A549 (cell line): ENCODE results near the gene SYCE3. TPM values are rescaled to one million over a fixed set of nuclear protein-coding genes. Genes with fewer than 3 reads are reported as not detected.

Experiments used
- ATAC-seq, 2 experiments: fragments of 200-7000 bp in 1 of 2; fragments of >200 bp in 1 of 2; cut with Nextera tagmentation in 1 of 2; cut with Tn5 transposase in 1 of 2; 3 replicates each; pipeline versions ENCODE4 v1.8.0 to v1.9.1; 2018 to 2020; ENCODE audit warnings: mild to moderate bottlenecking in 1 of 2, moderate library complexity in 1 of 2
- CTCF ChIA-PET: fragments of 300-600 bp; sonication (Branson Sonifier 250); formaldehyde crosslinking; extraction: SDS; loops from one replicate; lab custom pipeline; 2021; ENCODE audit warnings: antibody characterized with exemption, inconsistent platforms; lab: Yijun Ruan, JAX
- POLR2A ChIA-PET: fragments of 350-600 bp; formaldehyde crosslinking; extraction: SDS; loops from one replicate; lab custom pipeline; 2021; ENCODE audit warnings: antibody characterized with exemption, inconsistent platforms; lab: Yijun Ruan, JAX
- DNase-seq, 2 experiments: peaks; one replicate each; pipeline versions ENCODE4 v3.0.0 to v3.0.0-alpha.2; 2011 to 2016; ENCODE audit warnings: low read depth in 1 of 2, low spot score in 1 of 2
- FAIRE-seq: peaks from 2 replicates; lab custom pipeline; 2011; peaks lifted over from hg19 to GRCh38; lab: Jason Lieb, UNC
- H3K27ac ChIP-seq, 2 experiments: fragments of >200 bp; sonication (Bioruptor Twin); formaldehyde crosslinking; 3 replicates each; pipeline ENCODE4 v1.5.1; 2016 to 2017
- H3K4me1 ChIP-seq: fragments of >200 bp; sonication (Bioruptor Twin); formaldehyde crosslinking; 3 replicates; pipeline ENCODE4 v1.6.1; 2016
- H3K4me2 ChIP-seq: fragments of >200 bp; sonication (Bioruptor Twin); formaldehyde crosslinking; 3 replicates; pipeline ENCODE4 v1.6.1; 2016
- H3K4me3 ChIP-seq: fragments of >200 bp; sonication (Bioruptor Twin); formaldehyde crosslinking; 3 replicates; pipeline ENCODE4 v1.5.1; 2016
- H3K9me3 ChIP-seq: fragments of >200 bp; sonication (Bioruptor Twin); formaldehyde crosslinking; 3 replicates; pipeline ENCODE4 v1.6.1; 2016
- CHD2 ChIP-seq: fragments of 150-350 bp; IDR thresholded peaks from 2 replicates; pipeline ENCODE4 v1.6.1; 2014; ENCODE audit warnings: low read length; ENCODE audit not compliant: partially characterized antibody
- ESRRA ChIP-seq: fragments of 150-350 bp; IDR thresholded peaks from 2 replicates; pipeline ENCODE4 v1.6.1; 2014; ENCODE audit warnings: mild to moderate bottlenecking, low read length, borderline replicate concordance
- FOSB ChIP-seq: fragments of 250-450 bp; sonication (Bioruptor Pico); IDR thresholded peaks from 2 replicates; pipeline ENCODE4 v1.5.0; 2020; ENCODE audit warnings: mild to moderate bottlenecking, moderate library complexity
- FOSL2 ChIP-seq, 2 experiments: fragments of 450-650 bp in 1 of 2; fragments of >200 bp in 1 of 2; sonication (Bioruptor Twin) in 1 of 2; formaldehyde crosslinking; IDR thresholded peaks; 2 replicates each; pipeline versions ENCODE4 v1.5.0 to v1.6.1; 2016 to 2020; ENCODE audit warnings: mild to moderate bottlenecking in 1 of 2, moderate library complexity in 1 of 2
- FOXS1 ChIP-seq: fragments of 250-450 bp; sonication (Bioruptor Pico); IDR thresholded peaks from 2 replicates; pipeline ENCODE4 v1.5.0; 2020; ENCODE audit warnings: mild to moderate bottlenecking, moderate library complexity
- HDAC2 ChIP-seq: fragments of 200-600 bp; sonication (generic); IDR thresholded peaks from 2 replicates; pipeline ENCODE4 v1.6.1; 2016
- HEYL ChIP-seq: fragments of 250-450 bp; sonication (Bioruptor Pico); IDR thresholded peaks from 2 replicates; pipeline ENCODE4 v1.8.0; 2021; ENCODE audit warnings: mild to moderate bottlenecking, moderate library complexity
- JUN ChIP-seq, 2 experiments: fragments of >200 bp; sonication (Bioruptor Twin); formaldehyde crosslinking; IDR thresholded peaks; 2 replicates in 1 of 2; 3 replicates in 1 of 2; pipeline ENCODE4 v1.6.1; 2016 to 2017
- JUNB ChIP-seq: fragments of >200 bp; sonication (Bioruptor Twin); formaldehyde crosslinking; IDR thresholded peaks from 2 replicates; pipeline ENCODE4 v1.6.1; 2016
- KDM1A ChIP-seq: fragments of 200-600 bp; sonication (generic); IDR thresholded peaks from 2 replicates; pipeline ENCODE4 v1.6.1; 2016; ENCODE audit warnings: low read depth, mild to moderate bottlenecking
- MAZ ChIP-seq: fragments of 150-350 bp; IDR thresholded peaks from 2 replicates; pipeline ENCODE4 v1.6.1; 2014; ENCODE audit warnings: antibody characterized with exemption, low read depth, low read length, borderline replicate concordance
- MYC ChIP-seq: IDR thresholded peaks from 2 replicates; pipeline ENCODE4 v1.6.1; 2012; ENCODE audit warnings: mild to moderate bottlenecking, inconsistent platforms, low read length, improper control_type of control experiment, borderline replicate concordance
- NPAS2 ChIP-seq: fragments of 250-450 bp; sonication (Bioruptor Pico); IDR thresholded peaks from 2 replicates; pipeline ENCODE4 v1.8.0; 2022; ENCODE audit warnings: mild to moderate bottlenecking, moderate library complexity, borderline replicate concordance
- RARB ChIP-seq: fragments of 250-450 bp; sonication (Bioruptor Pico); IDR thresholded peaks from 2 replicates; pipeline ENCODE4 v1.8.0; 2021; ENCODE audit warnings: mild to moderate bottlenecking, moderate library complexity
- RNF2 ChIP-seq: fragments of 200-600 bp; sonication (generic); IDR thresholded peaks from 2 replicates; pipeline ENCODE4 v1.6.1; 2016; ENCODE audit warnings: low read depth, mild to moderate bottlenecking, antibody characterized with exemption, moderate library complexity, borderline replicate concordance
- SREBF2 ChIP-seq: fragments of 450-650 bp; IDR thresholded peaks from 2 replicates; pipeline ENCODE4 v1.6.1; 2014; ENCODE audit warnings: mild to moderate bottlenecking, moderate library complexity
- ZC3H11A ChIP-seq: fragments of 450-650 bp; IDR thresholded peaks from 2 replicates; pipeline ENCODE4 v1.6.1; 2014; ENCODE audit warnings: antibody characterized with exemption, mild to moderate bottlenecking
- ZFP36 ChIP-seq: fragments of 450-650 bp; IDR thresholded peaks from 2 replicates; pipeline ENCODE4 v1.6.1; 2014; ENCODE audit warnings: borderline replicate concordance; ENCODE audit not compliant: partially characterized antibody
- ZNF302 ChIP-seq: fragments of 250-450 bp; sonication (Bioruptor Pico); IDR thresholded peaks from 2 replicates; pipeline ENCODE4 v1.9.0; 2021; ENCODE audit warnings: inconsistent platforms, mild to moderate bottlenecking, moderate library complexity
- ZSCAN20 ChIP-seq: fragments of 250-450 bp; sonication (Bioruptor Pico); IDR thresholded peaks from 2 replicates; pipeline ENCODE4 v1.8.0; 2022; ENCODE audit warnings: mild to moderate bottlenecking, moderate library complexity
- WGBS: methylation state at CpG from one replicate; pipeline ENCODE4 v1.1.6; 2017; ENCODE audit errors: missing lambda C conversion rate; 5-methylcytosine and 5-hydroxymethylcytosine counted together
- polyA plus RNA-seq, 4 experiments: library from polyadenylated mRNA; depleted of rRNA in 3 of 4; stranded (reverse); fragments of >200 nt; fragmentation: RNase III in 1 of 4; extraction: RNeasy Plus Mini Kit Qiagen cat#74134 plus additional on column Dnase treatment in 1 of 4; gene quantifications; 2 replicates in 3 of 4; 3 replicates in 1 of 4; pipeline ENCODE4 v1.2.3, GENCODE V29; 2011 to 2017
- TF ChIP-seq, protein P1 (sequence below): fragments of >200 bp; sonication (Bioruptor Twin); formaldehyde crosslinking; IDR thresholded peaks from 3 replicates; pipeline ENCODE4 v1.5.1; 2016
- TF ChIP-seq, protein P2 (sequence below): IDR thresholded peaks from 2 replicates; pipeline ENCODE4 v1.6.1; 2012
- TF ChIP-seq, protein P3 (sequence below): IDR thresholded peaks from 2 replicates; pipeline ENCODE4 v1.6.1; 2012; ENCODE audit warnings: low read depth, borderline replicate concordance
- TF ChIP-seq, protein P4 (sequence below): fragments of 250-450 bp; sonication (Bioruptor Pico); IDR thresholded peaks from 2 replicates; pipeline ENCODE4 v1.5.0; 2021; ENCODE audit warnings: mild to moderate bottlenecking, moderate library complexity, borderline replicate concordance
- TF ChIP-seq, protein P5 (sequence below): IDR thresholded peaks from 2 replicates; pipeline ENCODE4 v1.6.1; 2012

SYCE3 gene
- polyA plus RNA-seq, 2 of the 4 experiments (the other 2 are of a cell fraction): 0.45 to 0.59 TPM

DNA sequence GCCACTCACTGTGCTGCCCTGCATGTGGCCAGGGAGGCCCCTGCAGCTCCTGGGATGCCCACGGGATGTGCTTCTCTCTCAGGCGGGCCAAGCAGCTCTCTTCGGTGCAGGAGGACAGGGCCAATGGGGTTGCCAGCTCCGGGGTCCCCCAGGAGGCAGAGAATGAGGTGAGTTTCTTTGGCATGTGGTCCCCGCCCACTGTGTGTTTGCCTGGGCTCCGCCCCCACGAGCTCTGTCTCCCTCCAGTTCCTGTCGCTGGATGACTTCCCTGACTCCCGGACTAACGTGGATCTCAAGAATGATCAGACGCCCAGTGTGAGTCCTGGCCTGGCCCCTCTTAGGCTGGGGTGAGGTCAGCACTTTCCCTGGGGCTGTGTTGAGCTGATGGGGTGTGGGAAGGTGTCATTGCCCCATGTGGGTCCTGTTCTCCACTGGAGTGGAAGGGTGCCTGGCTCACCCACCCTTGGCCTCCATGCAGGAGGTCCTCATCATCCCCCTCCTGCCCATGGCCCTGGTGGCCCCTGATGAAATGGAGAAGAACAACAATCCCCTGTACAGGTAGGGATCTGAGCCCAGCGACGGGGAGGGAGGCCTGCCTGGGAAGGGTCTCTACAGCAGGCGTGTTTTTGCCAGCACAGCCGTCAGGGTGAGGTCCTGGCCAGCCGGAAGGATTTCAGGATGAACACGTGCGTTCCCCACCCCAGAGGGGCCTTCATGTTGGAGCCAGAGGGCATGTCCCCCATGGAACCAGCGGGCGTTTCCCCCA is 45.0 kb downstream of the SYCE3 start:
- WGBS: 83% methylated on average over 9 of the region's 20 CpGs
- CTCF ChIA-PET: interaction anchor here (1.5 to 2.2 kb wide), 3 partner anchors 8 to 103 kb away, joined by 4 to 7 read pairs (median 6); partner anchors contain the start of gene SCO2

DNA sequence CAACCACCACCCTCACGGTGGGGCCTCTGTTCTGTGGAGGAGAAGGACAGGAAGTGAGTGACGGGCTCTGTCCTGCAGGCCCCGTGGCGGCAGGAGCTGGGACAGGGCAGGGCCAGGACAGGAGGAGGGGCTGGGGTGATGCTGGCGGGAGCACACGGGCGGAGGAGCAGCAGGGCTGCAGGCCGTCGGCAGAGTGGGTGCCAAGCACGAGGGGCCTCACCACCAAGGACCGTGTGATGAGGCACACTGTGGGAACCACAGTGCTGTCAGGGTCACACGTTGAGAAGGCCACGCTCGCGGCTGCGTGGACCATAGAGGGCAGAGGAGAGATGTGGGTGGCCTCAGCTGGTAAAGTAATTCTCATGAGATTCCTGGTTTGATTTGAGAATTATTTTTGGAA is 45.8 kb downstream of the SYCE3 start:
- Histone ChIP-seq H3K4me2 (no peak overlapping the region), H3K4me1 (no peaks in the 10 kb centered on the region), H3K9me3 (no peaks in the 10 kb centered on the region), H3K4me3 (no peak overlapping the region), H3K27ac (no peak overlapping the region)
- 98% methylated on average over 16 of the region's 16 CpGs for WGBS
- no peak for FAIRE-seq
- DNase-seq: no peak
- no peak for ATAC-seq
- no peak for TF ChIP-seq ZNF302 (CRISPR knock-in tag)
- TF ChIP-seq CHD2: no peak
- TF ChIP-seq, protein P1, sequence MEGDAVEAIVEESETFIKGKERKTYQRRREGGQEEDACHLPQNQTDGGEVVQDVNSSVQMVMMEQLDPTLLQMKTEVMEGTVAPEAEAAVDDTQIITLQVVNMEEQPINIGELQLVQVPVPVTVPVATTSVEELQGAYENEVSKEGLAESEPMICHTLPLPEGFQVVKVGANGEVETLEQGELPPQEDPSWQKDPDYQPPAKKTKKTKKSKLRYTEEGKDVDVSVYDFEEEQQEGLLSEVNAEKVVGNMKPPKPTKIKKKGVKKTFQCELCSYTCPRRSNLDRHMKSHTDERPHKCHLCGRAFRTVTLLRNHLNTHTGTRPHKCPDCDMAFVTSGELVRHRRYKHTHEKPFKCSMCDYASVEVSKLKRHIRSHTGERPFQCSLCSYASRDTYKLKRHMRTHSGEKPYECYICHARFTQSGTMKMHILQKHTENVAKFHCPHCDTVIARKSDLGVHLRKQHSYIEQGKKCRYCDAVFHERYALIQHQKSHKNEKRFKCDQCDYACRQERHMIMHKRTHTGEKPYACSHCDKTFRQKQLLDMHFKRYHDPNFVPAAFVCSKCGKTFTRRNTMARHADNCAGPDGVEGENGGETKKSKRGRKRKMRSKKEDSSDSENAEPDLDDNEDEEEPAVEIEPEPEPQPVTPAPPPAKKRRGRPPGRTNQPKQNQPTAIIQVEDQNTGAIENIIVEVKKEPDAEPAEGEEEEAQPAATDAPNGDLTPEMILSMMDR: no peak
- no peak for TF ChIP-seq NPAS2 (CRISPR knock-in tag)
- TF ChIP-seq ZSCAN20 (CRISPR knock-in tag): no peak
- no peak for TF ChIP-seq JUN (IDR thresholded peaks at IDR 0.05)
- TF ChIP-seq SREBF2: no peak
- TF ChIP-seq ZFP36: no peak
- no peak for TF ChIP-seq RARB (CRISPR knock-in tag)
- no peak for TF ChIP-seq FOSL2 (IDR thresholded peaks at IDR 0.05)
- no peak for TF ChIP-seq FOSL2 (CRISPR knock-in tag; IDR thresholded peaks at IDR 0.05)
- no peak for TF ChIP-seq MYC
- TF ChIP-seq, protein P2, sequence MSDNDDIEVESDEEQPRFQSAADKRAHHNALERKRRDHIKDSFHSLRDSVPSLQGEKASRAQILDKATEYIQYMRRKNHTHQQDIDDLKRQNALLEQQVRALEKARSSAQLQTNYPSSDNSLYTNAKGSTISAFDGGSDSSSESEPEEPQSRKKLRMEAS: no peak
- no peak for TF ChIP-seq MAZ
- no peak for TF ChIP-seq ZC3H11A
- TF ChIP-seq, protein P3, sequence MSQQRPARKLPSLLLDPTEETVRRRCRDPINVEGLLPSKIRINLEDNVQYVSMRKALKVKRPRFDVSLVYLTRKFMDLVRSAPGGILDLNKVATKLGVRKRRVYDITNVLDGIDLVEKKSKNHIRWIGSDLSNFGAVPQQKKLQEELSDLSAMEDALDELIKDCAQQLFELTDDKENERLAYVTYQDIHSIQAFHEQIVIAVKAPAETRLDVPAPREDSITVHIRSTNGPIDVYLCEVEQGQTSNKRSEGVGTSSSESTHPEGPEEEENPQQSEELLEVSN: no peak
- CTCF ChIA-PET: interaction anchor here (2.2 kb wide), 1 partner anchor 9 kb away, joined by 7 read pairs; the partner anchor contains the start of gene SCO2
- POLR2A ChIA-PET: no interaction called here

More for the DNA sequence above, 45.0 kb downstream of the SYCE3 start:
- no peak for ATAC-seq
- Histone ChIP-seq H3K4me2 (no peak overlapping the region), H3K9me3 (no peaks in the 10 kb centered on the region), H3K4me3 (no peak overlapping the region), H3K4me1 (no peaks in the 10 kb centered on the region), H3K27ac (no peak overlapping the region)
- POLR2A ChIA-PET: no interaction called here
- TF ChIP-seq JUNB: no peak
- TF ChIP-seq FOSL2 (IDR thresholded peaks at IDR 0.05): no peak
- no peak for TF ChIP-seq FOSL2 (CRISPR knock-in tag; IDR thresholded peaks at IDR 0.05)
- TF ChIP-seq HEYL (CRISPR knock-in tag): no peak
- TF ChIP-seq KDM1A: no peak
- TF ChIP-seq FOSB: no peak
- no peak for TF ChIP-seq HDAC2
- no peak for TF ChIP-seq ESRRA
- no peak for TF ChIP-seq FOXS1 (CRISPR knock-in tag)
- TF ChIP-seq MAZ: no peak
- TF ChIP-seq, protein P4, sequence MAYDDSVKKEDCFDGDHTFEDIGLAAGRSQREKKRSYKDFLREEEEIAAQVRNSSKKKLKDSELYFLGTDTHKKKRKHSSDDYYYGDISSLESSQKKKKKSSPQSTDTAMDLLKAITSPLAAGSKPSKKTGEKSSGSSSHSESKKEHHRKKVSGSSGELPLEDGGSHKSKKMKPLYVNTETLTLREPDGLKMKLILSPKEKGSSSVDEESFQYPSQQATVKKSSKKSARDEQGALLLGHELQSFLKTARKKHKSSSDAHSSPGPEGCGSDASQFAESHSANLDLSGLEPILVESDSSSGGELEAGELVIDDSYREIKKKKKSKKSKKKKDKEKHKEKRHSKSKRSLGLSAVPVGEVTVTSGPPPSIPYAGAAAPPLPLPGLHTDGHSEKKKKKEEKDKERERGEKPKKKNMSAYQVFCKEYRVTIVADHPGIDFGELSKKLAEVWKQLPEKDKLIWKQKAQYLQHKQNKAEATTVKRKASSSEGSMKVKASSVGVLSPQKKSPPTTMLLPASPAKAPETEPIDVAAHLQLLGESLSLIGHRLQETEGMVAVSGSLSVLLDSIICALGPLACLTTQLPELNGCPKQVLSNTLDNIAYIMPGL (CRISPR knock-in tag): no peak
- TF ChIP-seq RNF2: no peak
- no peak for TF ChIP-seq ZC3H11A
- TF ChIP-seq, protein P5, sequence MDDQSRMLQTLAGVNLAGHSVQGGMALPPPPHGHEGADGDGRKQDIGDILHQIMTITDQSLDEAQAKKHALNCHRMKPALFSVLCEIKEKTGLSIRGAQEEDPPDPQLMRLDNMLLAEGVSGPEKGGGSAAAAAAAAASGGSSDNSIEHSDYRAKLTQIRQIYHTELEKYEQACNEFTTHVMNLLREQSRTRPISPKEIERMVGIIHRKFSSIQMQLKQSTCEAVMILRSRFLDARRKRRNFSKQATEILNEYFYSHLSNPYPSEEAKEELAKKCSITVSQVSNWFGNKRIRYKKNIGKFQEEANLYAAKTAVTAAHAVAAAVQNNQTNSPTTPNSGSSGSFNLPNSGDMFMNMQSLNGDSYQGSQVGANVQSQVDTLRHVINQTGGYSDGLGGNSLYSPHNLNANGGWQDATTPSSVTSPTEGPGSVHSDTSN: no peak
- TF ChIP-seq SREBF2: no peak
- no peak for DNase-seq
- FAIRE-seq: no peak
